ENCODE results near the gene ATP8A2.

The ATP8A2 gene

GRCh38 chr13:25871389-25872125 lies 499.8 kb downstream of the ATP8A2 start:
- TF ChIP-seq TAF1 (IDR thresholded peaks at IDR 0.05; ENCODE audit: borderline replicate concordance, insufficient read depth, low read length) (no peak), FOXP2 (optimal IDR thresholded peaks at IDR 0.05; ENCODE audit: borderline replicate concordance, extremely low read depth, extremely low read length, insufficient read depth) (no peak), POLR2AphosphoS5 (IDR thresholded peaks at IDR 0.05; ENCODE audit: low read depth, low read length) (no peak)
- TF ChIP-seq, protein P1, sequence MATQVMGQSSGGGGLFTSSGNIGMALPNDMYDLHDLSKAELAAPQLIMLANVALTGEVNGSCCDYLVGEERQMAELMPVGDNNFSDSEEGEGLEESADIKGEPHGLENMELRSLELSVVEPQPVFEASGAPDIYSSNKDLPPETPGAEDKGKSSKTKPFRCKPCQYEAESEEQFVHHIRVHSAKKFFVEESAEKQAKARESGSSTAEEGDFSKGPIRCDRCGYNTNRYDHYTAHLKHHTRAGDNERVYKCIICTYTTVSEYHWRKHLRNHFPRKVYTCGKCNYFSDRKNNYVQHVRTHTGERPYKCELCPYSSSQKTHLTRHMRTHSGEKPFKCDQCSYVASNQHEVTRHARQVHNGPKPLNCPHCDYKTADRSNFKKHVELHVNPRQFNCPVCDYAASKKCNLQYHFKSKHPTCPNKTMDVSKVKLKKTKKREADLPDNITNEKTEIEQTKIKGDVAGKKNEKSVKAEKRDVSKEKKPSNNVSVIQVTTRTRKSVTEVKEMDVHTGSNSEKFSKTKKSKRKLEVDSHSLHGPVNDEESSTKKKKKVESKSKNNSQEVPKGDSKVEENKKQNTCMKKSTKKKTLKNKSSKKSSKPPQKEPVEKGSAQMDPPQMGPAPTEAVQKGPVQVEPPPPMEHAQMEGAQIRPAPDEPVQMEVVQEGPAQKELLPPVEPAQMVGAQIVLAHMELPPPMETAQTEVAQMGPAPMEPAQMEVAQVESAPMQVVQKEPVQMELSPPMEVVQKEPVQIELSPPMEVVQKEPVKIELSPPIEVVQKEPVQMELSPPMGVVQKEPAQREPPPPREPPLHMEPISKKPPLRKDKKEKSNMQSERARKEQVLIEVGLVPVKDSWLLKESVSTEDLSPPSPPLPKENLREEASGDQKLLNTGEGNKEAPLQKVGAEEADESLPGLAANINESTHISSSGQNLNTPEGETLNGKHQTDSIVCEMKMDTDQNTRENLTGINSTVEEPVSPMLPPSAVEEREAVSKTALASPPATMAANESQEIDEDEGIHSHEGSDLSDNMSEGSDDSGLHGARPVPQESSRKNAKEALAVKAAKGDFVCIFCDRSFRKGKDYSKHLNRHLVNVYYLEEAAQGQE (IDR thresholded peaks at IDR 0.05; ENCODE audit: insufficient read depth in 1 of 2, low read depth in 2 of 2, low read length in 2 of 2) = no peak

GRCh38 chr13:25872481-25873241 lies 500.9 kb downstream of the ATP8A2 start:
- TF ChIP-seq POLR2AphosphoS5 (IDR thresholded peaks at IDR 0.05; ENCODE audit: low read depth, low read length) = no peak
- TF ChIP-seq, protein P1 (IDR thresholded peaks at IDR 0.05; ENCODE audit: insufficient read depth in 1 of 2, low read depth in 2 of 2, low read length in 2 of 2) = peak; percentile 50 to 78; a peak in 3 of 4 replicates

- TF ChIP-seq TAF1 (IDR thresholded peaks at IDR 0.05; ENCODE audit: borderline replicate concordance, insufficient read depth, low read length) (no peak), POLR2AphosphoS5 (IDR thresholded peaks at IDR 0.05; ENCODE audit: low read depth, low read length) (no peak), FOXP2 (optimal IDR thresholded peaks at IDR 0.05; ENCODE audit: borderline replicate concordance, extremely low read depth, extremely low read length, insufficient read depth) (no peak), SIN3A (IDR thresholded peaks at IDR 0.05; ENCODE audit: borderline replicate concordance, insufficient read depth, low read length) (no peak)
- TF ChIP-seq, protein P1 (IDR thresholded peaks at IDR 0.05; ENCODE audit: insufficient read depth in 1 of 2, low read depth in 2 of 2, low read length in 2 of 2) = no peak
Observed at GRCh38 chr13:25873242-25873612, 501.5 kb downstream of the ATP8A2 start.

- TF ChIP-seq, protein P1 (IDR thresholded peaks at IDR 0.05; ENCODE audit: insufficient read depth in 1 of 2, low read depth in 2 of 2, low read length in 2 of 2) = no peak
- no peak for TF ChIP-seq TAF1 (IDR thresholded peaks at IDR 0.05; ENCODE audit: borderline replicate concordance, insufficient read depth, low read length)
- no peak for TF ChIP-seq FOXP2 (optimal IDR thresholded peaks at IDR 0.05; ENCODE audit: borderline replicate concordance, extremely low read depth, extremely low read length, insufficient read depth)
- no peak for TF ChIP-seq SIN3A (IDR thresholded peaks at IDR 0.05; ENCODE audit: borderline replicate concordance, insufficient read depth, low read length)
- TF ChIP-seq POLR2AphosphoS5 (IDR thresholded peaks at IDR 0.05; ENCODE audit: low read depth, low read length) = no peak
Observed at GRCh38 chr13:25874064-25874737, 502.4 kb downstream of the ATP8A2 start.

Data from PFSK-1 (cell line).